ENCODE results near the gene IMPG1.

IMPG1 gene

DNA sequence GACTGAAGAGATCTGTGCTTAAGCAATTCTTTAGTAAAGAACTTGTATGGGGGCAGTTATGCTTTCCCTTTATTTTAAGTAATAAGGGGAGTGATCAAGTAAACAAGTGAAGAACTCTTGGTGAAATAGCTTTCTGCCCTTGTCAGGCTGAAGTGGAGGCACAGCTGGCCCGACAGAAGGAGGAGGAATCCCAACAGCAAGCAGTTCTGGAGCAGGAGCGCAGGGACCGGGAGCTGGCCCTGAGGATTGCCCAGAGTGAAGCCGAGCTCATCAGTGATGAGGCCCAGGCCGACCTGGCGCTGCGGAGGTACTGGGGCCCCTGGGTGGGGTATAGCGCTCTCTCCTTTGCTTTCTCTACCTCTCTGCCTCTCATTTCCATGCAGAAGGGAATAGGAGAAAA is 180.1 kb downstream of the IMPG1 start:
- DNase-seq = no peak

DNA sequence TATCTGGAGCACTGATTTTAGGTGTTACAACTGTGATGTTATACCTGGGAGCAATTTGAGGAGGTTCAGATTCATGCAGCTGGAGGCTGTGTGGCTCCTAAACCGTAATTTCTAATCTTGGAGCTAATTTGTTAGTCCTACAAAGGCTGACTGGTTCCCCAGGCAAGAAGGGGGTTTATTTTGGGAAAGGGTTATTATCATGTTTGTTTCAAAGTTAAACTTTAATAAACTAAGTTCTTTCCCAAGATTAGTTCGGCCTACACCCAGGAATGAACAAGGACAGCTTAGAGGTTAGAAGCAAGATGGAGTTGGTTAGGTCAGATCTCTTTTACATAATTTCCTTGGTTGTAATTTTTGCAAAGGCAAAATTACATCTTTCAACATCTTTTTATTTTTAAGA is 187.6 kb downstream of the IMPG1 start:
- DNase-seq = no peak

DNA sequence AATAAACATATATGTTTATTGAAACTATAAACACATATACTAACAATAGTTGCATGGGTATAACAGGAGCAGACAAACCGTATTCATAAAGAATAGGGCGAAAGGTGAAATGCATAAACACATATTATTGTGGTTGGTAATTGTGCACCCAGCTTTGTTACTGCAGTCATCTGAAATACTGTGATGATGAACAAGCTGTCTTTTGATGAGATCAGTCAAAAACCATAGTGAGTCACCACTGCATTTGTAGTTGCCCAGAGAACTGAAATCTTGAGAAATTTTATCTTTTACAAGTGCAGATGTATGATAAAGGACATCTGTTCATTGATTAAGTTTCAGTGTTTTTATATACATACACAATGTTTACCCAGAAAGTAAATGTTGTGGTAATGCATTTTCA is 189.7 kb downstream of the IMPG1 start:
- no peak for DNase-seq

DNA sequence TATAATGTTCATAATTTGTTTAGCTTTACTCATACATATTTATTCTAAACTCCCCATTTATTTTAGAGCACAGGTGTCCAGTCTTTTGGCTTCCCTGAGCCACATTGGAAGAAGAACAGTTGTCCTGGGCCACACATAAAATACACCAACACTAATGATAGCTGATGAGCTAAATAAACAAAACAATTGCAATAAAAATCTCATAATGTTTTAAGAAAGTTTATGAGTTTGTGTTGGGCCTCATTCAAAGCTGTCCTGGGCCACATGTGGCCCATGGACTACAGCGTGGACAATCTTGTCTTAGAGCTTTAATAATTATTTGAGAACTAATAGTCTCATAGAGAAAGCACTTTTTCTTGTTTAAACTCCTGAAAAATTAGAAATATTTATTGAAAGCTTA is 192.2 kb downstream of the IMPG1 start:
- DNase-seq = no peak

DNA sequence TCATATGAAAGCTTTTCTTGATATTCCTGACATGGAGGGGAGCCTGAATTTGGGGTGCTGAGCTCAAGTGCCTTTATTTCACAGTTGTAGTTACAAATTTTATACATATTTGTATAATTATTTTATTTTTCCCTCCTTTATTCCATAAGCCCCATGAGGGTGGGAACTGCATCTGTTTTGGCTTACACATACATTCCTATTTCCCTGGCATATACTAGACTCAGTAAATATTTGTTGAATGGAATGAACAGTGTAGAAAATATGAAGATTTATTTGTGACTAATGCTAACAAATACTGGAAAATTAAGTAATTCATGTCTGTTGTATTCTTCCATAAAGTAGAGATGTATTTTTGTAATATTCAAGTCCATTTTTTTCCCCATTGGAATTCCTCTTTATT is 196.3 kb downstream of the IMPG1 start:
- DNase-seq = no peak

DNA sequence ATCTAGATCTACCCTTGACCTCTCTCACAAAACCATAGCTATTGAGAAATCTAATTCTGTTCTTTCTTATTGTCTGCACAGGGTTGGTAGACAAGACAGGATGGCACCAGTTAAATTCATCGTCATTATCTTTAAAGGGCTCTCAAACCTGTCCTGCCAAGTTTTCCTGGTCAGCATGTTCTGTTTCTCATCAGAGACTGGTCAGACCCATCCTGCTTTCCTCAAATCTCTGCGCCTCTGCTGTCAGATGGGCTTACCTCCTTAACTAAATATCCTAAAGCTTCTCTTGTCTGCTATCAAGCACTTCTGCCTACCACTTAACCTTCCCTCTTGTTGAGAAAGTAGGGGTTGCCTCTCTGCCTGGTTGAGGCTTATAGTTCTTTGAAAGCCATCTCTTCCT is 198.2 kb downstream of the IMPG1 start:
- DNase-seq = no peak
